Fibroblast of peridontal ligament (primary cell): ENCODE data around the gene FGF7.
"Not testable (repeated sequence)": the region's sequence is repeated elsewhere in the genome, so short reads cannot be mapped to it uniquely, and the experiment has no call there.

Experiments used
- DNase-seq: peaks from one replicate; pipeline ENCODE4 v3.0.0-alpha.2; 2010; ENCODE audit errors: extremely low read depth

The FGF7 gene

GRCh38 chr15:49492830-49493229 lies 69.8 kb downstream of the FGF7 start:
- DNase-seq = peak; percentile 68

GRCh38 chr15:49494842-49495241 lies 71.8 kb downstream of the FGF7 start:
- peak; percentile 9 for DNase-seq

GRCh38 chr15:49495993-49496753 lies 73.1 kb downstream of the FGF7 start:
- DNase-seq = peak; percentile 86

- no peak for DNase-seq
Observed at GRCh38 chr15:49501586-49501985, 78.5 kb downstream of the FGF7 start.

DNA sequence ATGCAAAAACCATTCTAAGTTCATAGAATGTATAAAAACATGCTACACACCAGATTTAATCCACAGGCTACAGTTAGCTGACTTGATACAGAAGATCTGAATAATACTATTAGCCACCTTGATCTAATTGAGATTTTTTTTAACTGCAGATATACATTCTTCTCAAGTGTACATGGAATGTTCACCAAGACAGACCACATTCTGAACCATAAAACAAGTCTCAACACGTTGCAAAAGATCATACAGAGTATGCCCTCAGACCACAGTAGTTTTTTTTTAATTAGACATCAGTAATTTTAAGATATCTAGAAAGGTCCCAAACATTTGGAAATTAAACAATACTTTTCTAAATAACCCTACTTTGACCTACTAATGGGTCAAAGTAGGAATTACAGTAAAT lies 83.3 kb downstream of the FGF7 start:
- DNase-seq = no peak

- DNase-seq = no peak
Observed at GRCh38 chr15:49507261-49507660, 84.2 kb downstream of the FGF7 start.

DNA sequence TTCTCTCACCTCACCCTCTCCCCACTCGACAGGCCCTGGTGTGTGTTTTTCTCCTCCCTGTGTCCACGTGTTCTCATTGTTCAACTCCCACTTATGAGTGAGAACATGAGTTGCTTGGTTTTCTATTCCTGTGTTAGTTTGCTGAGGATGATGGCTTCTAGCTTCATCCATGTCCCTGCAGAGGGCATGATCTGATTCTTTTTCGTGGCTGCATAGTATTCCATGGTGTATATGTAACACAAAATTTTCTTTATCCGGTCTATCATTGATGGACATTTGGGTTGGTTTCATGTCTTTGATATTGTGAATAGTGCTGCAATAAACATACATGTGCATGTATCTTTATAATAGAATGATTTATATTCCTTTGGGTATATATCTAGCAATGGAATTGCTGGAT lies 89.7 kb downstream of the FGF7 start:
- not testable (repeated sequence) for DNase-seq

GRCh38 chr15:49521802-49522201 lies 98.8 kb downstream of the FGF7 start:
- no peak for DNase-seq

DNA sequence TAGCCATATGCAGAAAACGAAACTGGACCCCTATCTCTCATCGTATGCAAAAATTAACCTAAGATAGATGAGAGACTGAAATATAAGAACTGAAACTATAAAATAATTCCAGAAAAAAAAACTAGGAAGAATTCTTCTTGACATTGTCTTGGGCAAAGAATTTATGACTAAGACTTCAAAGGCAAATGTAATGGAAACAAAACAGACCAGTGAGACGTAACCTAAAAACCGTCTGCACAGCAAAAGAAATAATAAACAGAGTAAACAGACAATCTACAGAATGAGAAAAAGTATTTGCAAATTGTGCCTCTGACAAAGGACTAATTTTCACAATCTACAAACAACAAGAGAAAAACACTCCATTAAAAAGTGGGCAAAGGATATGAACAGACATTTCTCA lies 105.2 kb downstream of the FGF7 start:
- no peak for DNase-seq

GRCh38 chr15:49530092-49530491 lies 107.0 kb downstream of the FGF7 start:
- DNase-seq = peak; percentile 52
